Activated CD4-positive, alpha-beta T cell treated with anti-CD3 and anti-CD28 coated beads, Interleukin-2, Interleukin-6, amounts not matched to agents 100 ng/mL and 50 ng/mL, durations not matched to agents 16 hours and 8 hours (primary cell): ENCODE data around the gene PPP2R3C.
"Not testable (repeated sequence)": the region's sequence is repeated elsewhere in the genome, so short reads cannot be mapped to it uniquely, and the experiment has no call there.

ENCODE experiments used
- DNase-seq: peaks from one replicate; pipeline ENCODE4 v3.0.0-alpha.2; 2020

Gene PPP2R3C

DNA sequence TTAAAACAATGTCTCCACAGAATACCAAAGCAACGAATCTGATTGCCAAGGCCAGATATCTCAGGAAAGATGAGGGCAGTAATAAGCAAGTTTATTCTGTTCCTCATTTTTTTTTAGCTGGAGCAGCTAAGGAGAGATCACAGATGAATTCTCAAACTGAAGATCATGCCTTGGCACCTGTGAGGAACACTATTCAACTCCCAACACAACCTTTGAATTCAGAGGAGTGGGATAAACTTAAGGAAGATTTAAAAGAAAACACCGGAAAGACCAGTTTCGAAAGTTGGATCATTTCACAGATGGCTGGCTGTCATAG lies 1.6 kb upstream of the PPP2R3C start:
- DNase-seq, result no peak

DNA sequence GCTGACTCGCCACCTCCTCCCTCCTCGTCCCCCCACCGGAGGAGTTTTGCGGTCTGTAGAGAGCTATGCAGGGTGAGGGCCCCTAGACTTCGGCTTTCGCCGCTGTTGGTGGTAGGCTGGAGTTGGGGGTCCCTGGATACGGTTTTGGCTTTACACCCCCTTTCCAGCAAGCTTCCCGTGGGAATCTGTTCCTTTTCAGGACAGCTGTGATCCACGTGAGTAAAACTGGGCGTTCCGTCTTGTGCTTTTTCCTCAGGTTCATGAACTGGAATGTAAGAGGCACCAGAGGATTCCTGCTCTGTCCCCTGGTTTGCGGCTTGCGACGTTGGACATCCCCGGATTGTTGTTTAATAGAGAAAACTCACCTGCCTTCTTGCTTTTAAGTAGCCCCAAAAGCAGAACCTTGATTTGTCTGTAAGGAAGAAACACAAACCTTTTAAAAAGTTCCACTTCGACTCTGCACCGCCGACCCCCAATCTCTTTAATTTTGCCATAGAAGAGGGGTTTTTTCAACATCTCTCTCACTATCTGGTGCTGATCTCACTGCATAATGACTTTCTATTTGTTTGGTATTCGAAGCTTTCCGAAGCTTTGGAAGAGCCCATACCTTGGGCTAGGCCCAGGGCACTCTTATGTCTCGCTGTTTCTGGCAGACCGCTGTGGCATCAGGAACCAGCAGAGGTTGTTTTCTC lies 1.1 kb upstream of the PPP2R3C start:
- no peak for DNase-seq

DNA sequence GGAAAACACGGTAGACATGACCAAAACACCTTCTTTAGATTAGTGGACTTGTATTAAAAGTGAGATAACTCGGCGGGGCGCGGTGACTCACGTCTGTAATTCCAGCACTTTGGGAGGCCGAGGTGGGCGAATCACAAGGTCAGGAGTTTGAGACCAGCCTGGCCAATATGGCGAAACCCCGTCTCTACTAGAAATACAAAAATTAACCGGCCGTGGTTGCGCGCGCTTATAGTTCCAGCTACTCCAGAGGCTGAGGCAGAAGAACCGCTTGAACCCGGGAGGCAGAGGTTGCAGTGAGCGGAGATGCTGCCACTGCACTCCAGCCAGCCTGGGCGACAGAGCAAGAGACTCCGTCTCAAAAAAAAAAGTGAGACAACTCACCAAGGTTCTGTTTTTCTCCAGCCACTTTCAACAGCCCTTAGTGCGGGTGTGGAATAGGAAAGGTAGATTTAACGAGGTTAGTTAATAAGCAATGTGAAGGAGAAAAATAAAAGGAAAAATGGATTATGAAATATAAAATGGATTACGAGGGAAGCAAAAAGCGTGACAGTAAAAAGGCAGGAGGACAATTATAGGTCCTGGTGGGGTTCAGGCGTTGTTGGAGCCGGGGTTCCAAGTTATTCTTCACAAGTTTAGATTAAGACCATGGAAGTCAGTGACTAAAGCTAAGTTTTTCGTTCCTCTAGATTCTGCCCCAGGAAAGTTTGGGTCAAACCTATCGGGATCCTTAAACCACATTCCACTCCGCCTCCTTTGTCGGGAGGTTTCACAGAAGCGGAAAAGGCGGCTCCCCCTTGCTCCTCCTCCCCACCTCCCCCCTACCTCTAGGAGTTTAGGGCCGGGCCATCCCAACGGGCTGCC lies 534 bp downstream of the PPP2R3C start:
- peak; percentile 12 for DNase-seq

GRCh38 chr14:35117112-35117511 lies 4.7 kb downstream of the PPP2R3C start:
- DNase-seq, result no peak

- no peak for DNase-seq
Observed at GRCh38 chr14:35116242-35116641, 5.5 kb downstream of the PPP2R3C start.

GRCh38 chr14:35114036-35114435 lies 7.8 kb downstream of the PPP2R3C start:
- no peak for DNase-seq

DNA sequence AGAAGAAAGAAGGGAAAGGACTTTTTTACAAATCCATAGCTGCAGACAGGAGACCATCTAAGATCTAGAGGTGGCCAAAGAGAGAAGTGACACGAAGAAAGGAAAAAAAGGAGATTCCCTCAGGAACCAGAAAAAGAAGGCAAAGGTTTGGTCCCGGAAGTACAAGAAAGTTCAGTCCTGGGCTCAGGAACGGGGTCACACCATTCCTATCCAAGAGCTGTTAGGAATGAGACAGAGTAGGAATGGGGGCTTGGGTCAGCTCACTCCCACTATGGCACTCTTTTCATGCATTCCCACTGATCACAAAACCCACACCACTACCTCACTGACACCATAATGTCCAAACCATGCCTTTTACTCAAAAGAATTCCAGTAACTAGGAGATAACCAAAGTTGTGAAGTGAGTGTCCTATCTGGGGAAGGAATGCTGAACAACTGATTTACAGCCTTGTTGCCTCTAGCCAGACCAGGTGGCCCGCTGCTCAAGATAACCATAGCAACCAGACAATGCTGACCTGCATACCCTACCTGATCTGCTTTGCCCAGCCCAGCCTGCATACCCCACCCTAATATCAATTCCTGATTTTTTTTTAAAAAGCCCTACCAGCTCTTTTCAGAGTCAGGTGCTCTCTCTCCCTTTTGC lies 8.4 kb downstream of the PPP2R3C start:
- no peak for DNase-seq

DNA sequence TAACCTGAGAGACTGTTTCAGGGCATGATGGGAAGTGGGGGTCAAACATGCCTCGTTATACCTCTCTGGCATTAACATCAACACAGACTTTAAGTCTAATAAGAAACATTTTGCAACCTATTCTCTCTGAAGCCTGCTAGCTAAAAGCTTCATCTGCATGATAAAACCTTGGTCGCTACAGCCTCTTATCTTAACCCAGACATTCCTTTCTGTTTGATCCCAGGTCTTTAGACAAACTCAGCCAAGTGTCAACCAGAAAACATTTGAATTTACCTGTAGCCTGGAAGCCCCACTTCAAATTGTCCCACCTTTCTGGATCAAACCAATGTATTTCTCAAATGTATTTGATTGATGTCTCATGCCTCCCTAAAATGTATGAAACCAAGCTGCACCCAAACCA lies 9.1 kb downstream of the PPP2R3C start:
- no peak for DNase-seq

DNA sequence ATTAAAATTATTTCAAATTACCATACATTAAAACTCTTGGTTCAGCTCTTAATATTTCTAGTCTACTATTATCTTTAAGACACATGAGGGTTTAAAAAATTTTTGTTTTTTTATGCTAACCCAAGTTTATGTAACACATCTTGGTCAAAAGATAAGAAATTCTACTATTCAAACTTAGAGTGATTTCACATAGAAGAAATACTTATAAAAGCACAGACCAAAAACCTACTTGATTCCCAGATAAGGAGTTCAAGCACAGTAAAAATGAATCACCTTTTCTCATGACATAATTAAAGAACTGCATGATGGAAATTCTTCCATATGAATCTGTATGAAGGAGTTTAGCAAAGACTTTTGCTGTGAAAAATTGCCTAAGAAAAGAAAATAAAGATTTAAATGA lies 13.9 kb downstream of the PPP2R3C start:
- DNase-seq, result no peak

- DNase-seq, result not testable (repeated sequence)
Observed at GRCh38 chr14:35094645-35095044, 27.1 kb downstream of the PPP2R3C start.

GRCh38 chr14:35088514-35088913 lies 33.3 kb downstream of the PPP2R3C start:
- DNase-seq, result no peak

DNA sequence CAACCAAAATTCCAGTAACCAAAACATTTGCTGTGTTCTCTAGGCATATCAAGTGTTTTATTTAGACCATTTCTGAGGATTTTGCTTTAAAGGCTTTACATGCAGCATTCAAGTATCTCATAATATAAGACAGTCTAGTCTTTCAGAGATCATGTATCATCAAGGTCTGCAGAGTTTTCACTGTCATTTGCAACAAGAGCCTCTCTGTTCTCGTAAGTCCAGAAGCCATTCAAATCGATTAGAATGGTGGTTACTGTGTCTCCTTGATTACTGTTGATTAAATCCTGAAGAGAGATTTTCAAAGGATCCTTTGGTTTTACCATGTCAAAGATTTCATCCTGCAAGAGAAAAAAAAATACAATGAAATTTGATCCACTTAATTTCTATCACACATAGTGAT lies 36.3 kb downstream of the PPP2R3C start:
- no peak for DNase-seq

- DNase-seq, result no peak
Observed at GRCh38 chr14:35083530-35084150, 38.1 kb downstream of the PPP2R3C start.

DNA sequence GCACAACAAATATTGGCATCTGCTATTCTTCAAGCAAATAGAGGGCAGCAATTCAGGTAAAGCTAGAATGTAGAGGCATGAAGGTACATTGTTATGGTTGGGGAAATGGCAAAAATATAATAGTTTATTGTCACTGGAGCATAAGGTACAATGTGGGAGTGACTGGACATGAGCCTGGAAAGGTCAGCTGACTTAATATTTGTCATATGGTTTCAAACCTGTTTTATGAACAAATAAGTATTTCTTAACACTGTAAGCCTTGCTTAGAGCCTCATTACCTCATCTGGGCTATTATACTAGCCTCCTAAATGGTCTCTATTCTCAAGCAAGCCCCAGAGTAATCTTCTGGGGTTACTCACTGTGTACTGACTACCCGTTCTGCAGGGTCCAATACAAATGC lies 42.0 kb downstream of the PPP2R3C start:
- DNase-seq, result no peak

DNA sequence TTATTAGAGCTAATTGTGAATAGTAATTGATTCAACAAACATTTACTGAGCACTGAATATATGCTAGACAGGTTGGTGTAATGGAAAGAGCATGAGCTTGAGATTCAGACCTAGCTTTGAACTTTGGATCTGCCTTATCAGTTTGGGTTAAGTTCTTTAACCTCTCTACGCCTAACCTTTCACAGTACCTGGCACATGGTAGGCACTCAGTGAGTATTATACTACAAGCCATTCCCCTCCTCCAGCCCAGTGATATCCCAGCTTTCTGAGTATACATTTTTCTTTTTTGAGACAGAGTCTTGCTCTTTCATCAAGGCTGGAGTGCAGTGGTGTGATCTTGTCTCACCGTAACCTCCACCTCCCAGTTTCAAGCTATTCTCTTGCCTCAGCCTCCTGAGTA lies 43.7 kb downstream of the PPP2R3C start:
- DNase-seq, result no peak

- DNase-seq, result no peak
Observed at GRCh38 chr14:35073486-35073885, 48.3 kb downstream of the PPP2R3C start.

DNA sequence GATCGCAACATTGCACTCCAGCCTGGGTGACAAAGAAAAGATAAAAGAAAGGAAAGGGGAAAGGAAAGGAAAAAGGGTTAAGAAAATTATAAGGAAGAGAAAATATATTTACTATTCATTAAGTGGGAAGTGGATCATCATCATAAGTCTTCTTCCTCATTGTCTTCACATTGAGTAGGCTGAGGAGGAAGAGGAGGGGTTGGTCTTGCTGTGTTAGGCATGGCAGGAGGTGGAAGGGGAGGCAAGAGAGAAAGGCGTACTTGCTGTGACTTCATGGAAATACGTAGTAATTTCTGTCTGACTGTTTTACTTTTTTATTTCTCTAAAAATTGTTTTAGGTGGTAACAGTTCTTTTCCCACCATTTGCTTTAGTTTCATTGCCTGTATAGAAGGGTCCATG lies 49.6 kb downstream of the PPP2R3C start:
- DNase-seq, result no peak

DNA sequence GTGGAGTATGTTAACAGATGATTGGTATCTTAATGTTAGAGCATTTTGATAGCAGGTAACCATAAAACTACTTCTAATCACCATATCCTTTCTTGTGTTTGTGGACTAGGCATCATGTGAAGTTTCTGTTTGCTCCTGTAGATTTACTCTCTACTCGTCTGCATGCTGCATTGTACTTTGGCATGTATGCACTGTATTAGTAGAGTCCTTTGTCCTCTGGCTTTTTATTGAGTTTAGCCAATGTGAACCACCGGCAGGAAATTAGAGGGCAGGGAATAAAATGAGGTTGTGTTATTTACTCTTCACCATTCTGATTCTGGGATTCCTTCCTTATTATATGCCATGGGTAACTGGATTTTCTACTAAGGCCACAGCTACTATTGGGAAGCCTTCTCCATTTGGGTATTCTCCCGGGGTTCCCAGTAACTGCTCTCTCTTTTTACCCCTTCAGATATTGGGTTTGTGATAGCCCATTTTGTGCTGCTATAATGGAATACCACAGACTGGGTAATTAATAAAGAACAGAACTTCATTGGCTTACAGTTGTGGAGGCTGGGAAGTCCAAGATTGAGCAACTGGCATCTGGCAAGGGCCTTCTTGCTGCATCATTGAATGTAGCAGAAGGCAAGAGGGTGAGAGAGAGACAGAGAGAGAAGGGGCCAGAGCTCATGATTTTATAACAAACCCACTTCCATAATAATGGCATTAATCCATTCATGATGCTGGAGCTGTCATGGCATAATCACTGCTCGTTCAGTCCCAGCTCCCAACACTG lies 53.4 kb downstream of the PPP2R3C start:
- DNase-seq, result no peak

- not testable (repeated sequence) for DNase-seq
Observed at GRCh38 chr14:35065731-35066130, 56.1 kb downstream of the PPP2R3C start.

GRCh38 chr14:35061113-35061791 lies 60.5 kb downstream of the PPP2R3C start:
- not testable (repeated sequence) for DNase-seq

- DNase-seq, result no peak
Observed at GRCh38 chr14:35052637-35053036, 69.2 kb downstream of the PPP2R3C start.

DNA sequence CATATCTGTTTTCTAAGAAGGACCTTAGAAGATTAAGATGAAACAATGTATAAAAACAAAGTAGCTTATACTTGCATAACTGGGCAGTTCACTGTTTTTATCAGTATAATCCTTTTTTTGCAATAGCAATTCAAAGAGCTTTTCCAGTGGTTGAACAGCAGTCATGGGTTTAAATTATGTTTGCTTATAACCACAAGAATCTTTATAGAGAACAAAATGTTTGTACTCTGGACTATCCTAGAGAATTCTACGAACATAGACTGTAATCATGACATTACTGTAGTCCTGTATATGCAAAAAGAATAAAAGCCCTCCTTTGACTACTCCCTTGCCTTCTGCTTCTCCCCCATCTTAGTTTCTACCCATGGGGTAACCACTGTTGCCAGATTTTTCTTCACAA lies 70.0 kb downstream of the PPP2R3C start:
- no peak for DNase-seq
